ENCODE results near the gene PLCB1.

GRCh38 chr20:8361006-8361652 lies 229.1 kb downstream of the PLCB1 start:
- TF ChIP-seq SP1 (CRISPR knock-in tag; conservative IDR thresholded peaks at IDR 0.05) (no peak), CTCF (IDR thresholded peaks at IDR 0.05) (no peak), E2F5 (CRISPR knock-in tag; IDR thresholded peaks at IDR 0.05) (no peak), GRHL2 (CRISPR knock-in tag; IDR thresholded peaks at IDR 0.05; ENCODE audit: insufficient replicate concordance, severe bottlenecking) (no peak), TCF7 (CRISPR knock-in tag; IDR thresholded peaks at IDR 0.05; ENCODE audit: low read depth) (no peak)

All from WTC11 (cell line).